Hippocampal formation (tissue), 2 donors: ENCODE data around the gene ADGRB2.
"Not testable (repeated sequence)": the region's sequence is repeated elsewhere in the genome, so short reads cannot be mapped to it uniquely, and the experiment has no call there.

Experiments
- DNase-seq, 2 donors: peaks; one replicate each; lab custom pipeline; 2025; lab: John Stamatoyannopoulos, UW

Gene ADGRB2

DNA sequence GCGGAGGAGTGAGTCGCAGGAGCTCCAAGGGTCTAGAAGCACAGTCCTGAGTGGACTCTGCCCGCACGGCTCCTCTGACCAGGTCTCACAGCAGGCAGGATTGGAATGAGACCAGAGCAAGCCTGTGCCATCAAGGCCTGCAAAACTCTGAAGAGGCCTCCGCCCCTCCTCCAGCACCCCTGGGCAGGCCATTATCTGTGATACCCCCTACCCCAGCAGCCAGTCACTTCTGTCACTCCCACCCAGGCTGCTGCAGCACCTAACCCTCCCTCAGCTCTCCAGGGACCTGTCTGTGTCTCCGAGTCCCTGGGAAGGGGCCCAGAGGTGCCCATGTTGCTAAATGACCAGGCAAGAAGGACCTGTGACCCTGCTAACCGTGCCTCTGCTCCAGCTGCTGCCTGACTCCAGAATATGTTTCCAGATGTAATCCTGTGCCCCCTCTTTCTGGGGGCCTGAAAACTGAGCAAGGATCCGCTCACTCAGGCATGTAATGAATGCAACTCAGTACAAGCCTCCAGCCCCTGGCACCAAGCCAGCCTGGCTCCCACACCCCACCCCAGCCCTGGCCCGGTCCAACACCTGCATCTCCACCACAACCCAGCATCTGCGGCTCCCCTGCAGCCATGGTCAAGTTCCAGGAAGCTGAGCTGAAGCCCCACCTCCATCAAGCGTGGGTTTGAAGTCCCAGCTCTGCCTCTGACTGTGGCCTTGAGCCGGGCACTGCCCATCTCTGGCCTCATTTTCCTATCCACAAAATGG, 38.2 kb downstream of the ADGRB2 start:
- DNase-seq: no peak

DNA sequence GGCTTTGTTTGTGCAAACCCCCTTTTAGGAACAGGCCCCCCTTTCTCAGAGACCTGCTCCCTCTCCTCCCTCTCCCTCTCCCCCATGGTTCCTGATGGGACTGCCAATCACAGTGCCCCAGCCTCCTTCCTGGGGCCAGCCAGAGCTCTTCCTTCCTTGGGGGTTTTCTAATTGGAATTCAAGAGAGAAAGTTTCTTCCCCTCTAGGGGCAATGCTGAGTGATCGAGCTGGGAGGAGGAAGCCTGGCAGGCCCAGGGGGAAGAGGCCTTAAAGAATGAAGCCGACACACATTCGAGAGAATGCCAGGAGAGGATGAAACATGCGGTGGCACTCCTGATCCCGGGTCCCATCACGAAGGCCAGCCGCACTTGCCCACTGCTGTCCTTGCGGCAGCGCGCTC, 39.0 kb downstream of the ADGRB2 start:
- no peak for DNase-seq

DNA sequence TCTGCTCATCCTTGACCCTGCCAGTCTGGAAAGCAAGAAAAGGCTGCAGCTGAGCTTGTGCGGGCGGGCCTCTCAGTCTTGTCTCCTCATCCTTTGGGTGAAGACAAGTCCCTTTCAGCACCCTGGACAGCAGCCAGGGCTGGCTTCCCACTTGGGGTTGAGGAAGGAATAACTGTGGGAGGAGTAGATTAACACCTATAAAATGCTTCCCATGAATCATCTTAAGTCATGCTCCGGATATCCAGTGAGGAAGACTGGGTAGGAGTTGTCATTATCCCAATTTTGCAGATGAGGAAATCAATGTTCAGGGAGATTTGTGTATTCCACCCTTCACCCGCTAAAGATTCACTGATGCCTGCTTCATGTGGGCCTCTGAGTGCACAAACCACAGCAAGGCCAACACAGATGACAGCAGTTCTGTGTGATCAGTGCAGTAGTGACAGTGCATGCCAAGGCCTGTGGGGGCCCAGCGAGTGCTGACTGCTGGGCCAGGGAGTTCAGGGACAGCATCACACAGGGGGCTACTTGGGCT, 40.2 kb downstream of the ADGRB2 start:
- peak in 1 of 2 donors; percentile 24 for DNase-seq

DNA sequence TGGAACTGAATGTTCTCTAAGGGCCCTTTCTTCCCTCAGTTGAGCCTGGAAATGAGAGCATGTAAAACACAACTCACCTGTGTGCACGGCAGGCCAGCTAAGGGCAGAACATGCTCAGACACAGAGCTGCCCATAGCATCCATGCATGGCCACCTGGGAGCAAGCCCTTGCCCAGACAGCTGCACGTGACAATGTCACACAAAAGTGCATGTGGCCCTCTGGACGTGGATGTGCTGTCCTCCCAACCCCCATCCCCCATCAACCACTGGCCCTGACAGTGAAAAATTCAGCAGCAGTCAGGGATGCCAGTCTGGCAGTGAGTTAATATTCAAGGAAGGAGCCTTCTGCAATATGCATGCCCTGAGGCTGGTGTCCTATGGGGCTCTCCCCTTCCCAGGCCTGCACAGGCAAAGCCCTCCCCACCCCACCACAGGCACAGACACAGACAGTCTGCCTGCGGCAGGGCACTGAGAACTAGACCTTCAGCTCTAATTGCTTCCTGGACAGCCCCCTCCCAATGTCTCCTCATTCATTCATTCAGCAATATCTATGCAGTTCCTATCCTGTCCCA, 45.7 kb downstream of the ADGRB2 start:
- DNase-seq: no peak

DNA sequence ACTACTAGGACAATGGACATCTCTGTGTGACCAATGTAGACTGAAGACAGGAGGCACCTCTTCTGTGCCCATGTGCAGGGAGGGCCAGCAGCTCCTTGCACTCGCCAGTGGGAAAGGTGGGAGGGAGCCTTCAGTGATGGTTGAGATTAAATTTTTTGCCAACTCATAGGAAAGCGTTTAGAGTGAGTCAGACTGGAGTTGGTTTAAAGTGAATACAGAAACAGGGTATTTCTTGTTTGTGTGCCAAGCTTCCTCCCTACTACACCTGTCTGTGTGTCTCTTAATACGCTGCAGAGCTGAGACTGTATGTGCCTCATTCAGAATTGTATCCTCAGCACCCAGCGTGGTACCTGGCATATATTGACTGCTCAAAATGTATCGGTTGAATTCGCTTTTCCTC, 46.8 kb downstream of the ADGRB2 start:
- DNase-seq: no peak

DNA sequence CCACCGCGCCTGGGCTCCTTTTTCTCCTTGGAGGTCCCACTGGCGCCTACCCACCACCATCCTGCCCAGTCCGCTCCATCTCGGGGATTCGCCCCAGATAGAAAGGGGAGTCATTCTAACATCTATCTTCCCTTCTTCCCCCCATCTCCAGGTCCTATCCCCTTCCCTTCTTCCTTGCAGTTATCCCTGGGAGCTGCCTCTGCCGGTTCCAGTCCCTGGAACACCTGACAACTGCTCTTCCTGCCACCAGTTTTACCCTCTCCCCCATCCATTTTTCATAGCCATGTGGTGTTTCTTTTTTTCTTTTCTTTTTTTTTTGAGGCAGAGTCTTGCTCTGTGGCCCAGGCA, 48.3 kb downstream of the ADGRB2 start:
- no peak for DNase-seq

DNA sequence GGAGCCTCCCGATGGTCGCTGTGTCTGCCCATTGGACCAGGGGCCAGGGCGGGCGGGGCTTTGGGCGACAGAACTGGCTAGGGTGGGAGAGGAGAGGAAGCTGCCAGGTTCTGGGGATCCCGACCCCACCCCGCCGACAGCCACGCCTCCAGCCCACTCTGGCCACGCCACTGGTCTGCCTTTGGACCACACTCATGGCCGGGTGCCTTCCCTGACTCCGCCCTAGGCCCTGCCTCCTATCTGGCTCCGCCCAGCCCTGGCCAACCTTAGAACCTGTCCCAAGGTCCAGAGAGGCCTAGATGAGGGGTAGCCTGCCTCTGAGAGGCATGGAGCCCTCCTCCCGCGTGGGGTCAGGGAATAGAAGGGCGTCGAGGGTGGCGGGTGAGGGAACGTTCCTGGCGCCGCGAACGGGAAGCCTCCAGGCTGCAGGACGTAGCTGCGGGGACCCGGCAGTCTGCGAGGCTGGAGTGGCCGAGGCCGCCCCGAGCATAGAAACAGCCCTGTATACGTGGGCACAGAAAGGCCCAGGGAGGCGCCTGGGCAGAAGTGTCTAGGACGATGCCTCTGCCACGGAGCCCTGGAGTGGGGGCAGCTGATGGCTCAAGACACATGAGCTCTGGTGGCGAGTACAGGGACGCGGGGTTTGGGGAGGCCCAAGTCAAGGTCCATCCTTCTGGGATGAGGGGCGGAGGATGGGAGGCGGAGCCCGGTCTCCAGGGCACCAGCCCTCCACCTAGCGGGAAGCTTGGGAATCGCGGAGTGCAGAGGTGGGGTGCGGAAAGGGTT, 48.9 kb downstream of the ADGRB2 start:
- peak; percentile 46 to 81 for DNase-seq

DNA sequence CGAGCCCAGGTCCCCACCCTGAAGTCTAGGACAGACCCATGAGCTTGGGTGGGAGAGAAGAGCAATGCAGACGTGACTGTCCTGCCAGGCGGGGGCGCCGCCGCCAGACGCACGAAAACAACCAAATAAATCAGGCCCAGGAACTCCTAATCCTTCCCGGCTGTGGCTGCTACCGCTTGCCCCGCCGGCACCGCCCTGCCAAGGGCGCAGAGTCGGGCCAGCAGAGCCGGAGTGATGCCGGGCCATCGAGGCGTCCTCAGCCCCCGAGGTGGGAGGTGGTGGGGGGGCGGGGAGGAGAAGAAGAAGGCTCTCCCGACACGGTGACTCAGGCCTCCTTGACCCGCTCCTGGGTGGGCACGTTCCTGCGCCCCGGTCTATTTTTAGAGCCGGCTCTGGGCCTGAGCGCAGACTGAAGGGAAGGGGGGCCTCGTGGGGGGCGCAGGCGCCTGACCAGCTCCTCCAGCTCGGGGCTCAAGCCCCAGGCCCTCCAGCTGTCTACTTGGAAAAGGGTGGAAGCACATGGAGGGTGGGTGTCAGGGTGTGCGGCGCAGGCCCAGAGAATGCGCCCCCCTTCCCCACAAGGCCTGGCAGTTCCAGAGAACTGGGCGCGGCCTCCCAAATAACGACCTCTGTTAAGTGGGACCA, 49.6 kb downstream of the ADGRB2 start:
- DNase-seq: peak in 1 of 2 donors; percentile 32

DNA sequence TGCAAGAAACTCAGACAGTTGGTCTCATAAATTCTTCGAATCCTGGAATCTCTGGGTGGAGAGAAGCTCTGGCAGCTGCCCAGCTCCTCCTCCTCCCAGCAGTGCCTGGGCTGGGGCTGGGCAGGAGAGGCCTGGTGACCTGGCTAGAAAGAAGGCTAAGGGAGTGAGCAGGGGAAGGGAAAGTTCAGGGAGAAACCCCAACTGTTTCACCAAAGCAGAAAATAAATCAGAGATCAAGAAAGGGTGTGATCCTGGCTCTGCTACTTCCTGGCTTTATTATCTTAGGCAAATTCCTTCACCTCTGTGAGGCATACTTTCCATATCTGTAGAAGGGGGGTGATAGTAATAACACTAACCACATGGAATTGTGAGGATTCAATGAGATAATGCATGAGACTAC, 51.5 kb downstream of the ADGRB2 start:
- no peak for DNase-seq

DNA sequence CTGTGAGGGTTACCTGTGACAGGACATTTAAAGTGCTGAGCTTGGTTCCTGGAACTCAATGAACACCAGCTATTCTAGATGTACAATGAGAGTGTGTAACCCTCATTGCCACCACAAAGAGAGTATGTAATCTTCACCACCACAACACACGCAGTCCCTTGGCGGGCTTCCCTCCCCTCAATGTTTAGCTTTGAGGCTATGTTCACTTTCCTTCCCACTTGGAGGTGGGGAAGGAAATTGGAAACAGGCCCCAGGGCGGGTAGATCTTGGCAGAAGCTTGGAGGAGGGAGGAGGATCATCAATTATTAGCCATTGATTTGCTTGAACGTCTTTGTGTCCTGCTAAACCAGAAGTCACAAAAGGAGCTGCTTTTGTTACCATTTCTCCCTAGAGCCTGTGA, 52.1 kb downstream of the ADGRB2 start:
- no peak for DNase-seq

DNA sequence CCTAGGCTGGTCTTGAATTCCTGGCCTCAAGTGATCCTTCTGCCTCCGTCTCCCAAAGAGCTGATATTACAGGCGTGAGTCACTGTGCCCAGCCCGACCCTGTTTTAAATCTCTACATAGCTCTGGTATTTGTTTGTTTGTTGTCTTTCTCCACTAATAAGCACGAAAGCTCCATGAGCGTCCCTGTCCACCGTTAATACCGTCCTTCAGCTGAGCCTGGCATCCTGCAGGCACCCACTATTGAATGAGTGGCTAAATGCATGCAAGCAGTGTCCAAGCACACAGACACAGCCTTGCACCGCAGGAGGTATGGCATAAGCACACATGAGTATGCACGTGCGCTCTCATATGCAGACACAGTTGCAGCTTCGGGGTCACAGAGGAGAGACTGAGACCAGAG, 55.8 kb downstream of the ADGRB2 start:
- DNase-seq: no peak

DNA sequence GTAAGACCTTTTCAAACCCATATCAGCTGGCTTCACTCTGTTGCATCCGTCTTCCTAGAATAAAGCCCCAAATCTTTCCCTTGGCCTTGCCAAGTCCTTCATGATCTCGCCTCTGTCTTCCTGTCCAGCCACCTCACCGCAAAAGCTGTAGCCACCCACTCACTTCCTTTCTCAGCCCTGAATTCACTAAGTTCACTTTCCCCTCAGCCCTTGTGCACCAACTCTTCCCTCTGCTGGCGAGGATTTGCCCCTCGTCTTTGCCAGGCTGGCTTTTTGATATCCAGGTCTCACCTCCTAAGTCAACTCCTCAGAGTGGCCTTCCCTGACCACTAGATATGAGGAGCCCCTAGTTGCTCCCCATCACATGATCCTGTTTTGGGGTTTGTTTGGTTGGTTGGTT, 56.4 kb downstream of the ADGRB2 start:
- DNase-seq: no peak

DNA sequence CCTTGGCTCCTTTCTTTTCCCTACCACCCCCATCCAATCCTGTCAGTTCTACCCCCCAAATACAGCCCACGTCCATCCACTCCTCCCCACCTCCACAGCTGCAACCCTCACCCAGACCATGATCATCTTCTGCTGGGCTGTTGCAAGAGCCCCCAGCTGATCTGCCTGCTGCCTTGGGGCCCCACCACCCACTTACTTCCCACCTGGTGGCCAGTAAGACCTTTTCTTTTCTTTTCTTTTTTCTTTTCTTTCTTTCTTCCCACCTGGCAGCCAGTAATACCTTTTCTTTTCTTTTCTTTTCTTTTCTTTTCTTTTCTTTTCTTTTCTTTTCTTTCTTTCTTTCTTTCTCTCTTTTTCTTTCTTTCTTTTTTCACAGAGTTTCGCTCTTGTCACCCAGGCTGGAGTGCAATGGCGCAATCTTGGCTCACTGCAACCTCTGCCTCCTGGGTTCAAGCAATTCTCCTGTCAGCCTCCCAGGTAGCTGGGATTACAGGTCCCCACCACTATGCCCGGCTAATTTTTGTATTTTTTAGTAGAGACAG, 57.0 kb downstream of the ADGRB2 start:
- DNase-seq: not testable (repeated sequence)

DNA sequence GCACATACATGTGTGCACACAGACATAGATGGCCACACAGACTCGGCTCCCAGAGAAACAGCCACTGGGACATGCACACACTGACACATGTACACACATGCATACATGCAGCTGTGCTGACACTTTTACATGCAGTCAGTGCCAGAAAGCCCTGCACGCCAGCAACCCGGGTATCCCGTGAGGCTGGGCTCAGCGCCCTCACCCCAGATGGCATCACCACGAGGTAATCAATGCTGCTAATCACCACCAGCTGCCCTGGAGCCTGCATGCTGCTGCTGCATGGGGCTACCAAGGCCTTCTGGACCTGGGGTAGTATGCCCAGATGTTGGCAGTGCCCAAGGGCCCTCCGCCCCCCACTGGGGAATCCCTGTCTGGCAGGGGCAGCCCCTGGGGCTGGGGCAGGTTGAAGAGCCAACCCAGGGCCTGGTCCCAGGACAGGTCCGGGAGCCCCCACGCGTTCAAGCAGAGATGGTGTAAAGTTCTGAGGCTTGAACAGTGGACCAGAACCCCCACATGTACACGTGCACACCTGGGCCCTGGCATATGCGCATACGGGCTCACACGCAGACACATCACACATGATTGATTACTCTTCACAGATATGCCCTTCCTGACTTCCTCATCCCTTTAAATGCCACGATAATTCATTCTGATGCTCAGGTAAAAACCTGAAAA, 57.6 kb downstream of the ADGRB2 start:
- no peak for DNase-seq

DNA sequence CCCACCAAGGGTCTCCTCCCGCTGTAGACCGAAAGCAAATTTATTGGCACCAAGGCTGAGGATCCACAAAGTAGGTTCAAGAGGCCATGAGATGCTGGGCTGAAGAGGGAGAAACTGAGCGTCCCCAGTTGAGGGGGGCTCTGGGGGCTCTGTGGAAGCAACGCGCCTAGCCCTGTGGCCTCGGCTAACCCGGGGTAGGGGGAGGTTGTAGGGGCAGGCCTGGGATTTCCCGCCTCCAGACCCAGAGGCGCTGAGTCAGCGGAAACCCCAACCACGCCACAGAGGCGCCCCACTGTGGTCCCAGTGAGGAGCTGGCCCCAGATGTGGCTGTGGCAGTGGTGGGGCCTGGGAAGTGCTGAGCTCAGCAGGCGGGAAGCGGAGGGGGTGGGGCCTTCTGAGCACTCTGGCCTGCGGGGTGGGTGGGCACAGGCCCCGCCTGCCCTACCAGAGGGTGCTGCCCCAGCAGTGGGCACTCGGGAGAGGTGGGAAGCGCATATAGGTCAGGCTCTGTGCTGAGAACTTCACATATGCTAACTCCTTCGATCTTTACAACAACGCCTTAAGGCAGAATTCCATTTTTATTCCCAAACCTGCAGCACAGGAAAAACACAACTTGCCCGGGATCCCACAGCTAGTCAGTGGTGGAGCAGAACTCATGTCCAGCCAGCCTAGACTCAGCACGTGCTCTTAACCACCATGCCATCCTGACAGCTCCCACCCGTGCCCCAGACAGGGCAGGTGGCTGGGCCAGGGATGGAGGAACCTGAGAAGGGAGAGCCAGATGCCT, 58.9 kb downstream of the ADGRB2 start:
- DNase-seq: peak in 1 of 2 donors; percentile 71

DNA sequence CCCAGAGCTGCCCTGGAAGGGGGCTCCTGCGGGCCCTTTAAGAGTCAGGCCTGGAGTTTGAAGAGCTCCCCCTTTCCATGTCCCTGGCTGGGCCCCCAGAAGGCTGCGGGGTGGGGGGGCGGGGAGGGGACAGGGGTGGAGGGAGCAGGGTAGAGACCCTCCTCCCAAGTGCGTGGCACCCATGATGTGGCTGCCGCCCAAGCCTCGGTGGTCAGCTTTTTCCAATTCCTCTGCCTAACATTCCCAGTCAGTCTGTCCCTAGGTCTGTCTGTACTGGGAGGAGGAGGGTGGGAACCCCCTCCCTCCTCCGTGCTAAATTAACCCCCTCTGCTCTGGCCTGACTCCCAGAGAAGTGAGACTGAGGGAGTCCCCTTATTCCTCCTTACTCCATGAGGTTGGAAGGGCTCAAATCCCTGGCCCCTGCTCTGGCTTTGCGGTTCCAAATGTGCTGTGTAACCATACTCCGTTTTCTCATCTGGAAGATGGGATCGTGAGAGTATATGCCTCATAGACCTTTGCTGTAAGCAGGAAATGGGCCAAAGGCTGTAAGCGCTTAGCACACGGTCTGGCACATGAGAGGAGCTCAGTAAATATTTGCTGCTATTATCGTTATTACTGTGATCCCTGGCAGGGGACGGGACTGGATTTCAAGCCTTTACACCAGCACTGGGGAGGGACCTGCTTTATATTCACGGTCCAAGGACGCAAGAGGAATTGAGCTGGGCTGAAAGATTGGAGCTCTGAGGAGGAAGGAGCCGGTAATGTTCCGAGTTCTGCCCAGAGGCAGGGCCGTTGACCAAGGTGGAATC, 59.7 kb downstream of the ADGRB2 start:
- no peak for DNase-seq

DNA sequence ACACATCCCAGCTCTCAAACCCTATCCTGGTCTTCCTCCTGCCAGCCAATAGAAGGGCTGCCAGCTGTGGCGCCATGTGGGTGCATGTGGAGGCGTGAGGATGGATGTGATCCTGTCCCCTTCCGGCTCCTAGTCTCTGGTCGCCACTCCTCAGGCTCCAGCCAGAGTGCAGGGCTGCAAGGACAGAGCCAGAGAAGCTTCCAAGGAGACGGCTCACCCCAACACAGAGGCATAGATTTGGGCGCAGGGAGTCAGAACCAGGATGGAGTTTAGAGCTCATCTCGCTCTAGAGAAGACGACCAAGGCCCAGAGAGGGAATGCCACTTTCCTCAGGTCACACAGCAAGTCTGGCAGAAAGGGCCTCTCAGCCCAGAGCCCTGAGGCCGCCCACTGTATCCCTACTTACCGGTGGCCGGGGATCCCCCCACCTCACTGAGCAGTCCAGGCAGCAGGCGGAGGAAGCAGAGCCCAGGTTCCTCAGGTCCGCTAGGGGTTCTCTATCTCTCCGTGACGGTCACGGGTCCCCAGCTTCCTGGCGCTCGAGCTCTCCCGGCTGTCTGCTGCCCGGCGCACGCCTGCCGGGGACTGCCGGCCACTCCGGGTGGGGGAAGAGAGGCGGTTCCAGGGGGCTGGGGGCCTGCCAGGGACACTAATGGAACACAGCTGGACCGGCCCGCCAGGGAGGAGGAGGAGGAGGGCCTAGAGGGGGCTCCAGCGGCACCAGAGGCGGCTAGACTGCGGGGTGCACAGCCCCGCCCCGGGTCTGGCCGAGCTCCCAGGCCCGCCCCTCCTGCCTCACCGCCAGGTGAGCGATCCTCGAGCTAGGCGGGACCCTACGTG, 60.5 kb downstream of the ADGRB2 start, which contains the start of gene COL16A1:
Gene COL16A1, minus strand, starts transcription at position 587 of the 840 bp plus-strand sequence. CDS start 1,824 bp downstream, outside the sequence.
- peak; percentile 24 to 56 for DNase-seq

DNA sequence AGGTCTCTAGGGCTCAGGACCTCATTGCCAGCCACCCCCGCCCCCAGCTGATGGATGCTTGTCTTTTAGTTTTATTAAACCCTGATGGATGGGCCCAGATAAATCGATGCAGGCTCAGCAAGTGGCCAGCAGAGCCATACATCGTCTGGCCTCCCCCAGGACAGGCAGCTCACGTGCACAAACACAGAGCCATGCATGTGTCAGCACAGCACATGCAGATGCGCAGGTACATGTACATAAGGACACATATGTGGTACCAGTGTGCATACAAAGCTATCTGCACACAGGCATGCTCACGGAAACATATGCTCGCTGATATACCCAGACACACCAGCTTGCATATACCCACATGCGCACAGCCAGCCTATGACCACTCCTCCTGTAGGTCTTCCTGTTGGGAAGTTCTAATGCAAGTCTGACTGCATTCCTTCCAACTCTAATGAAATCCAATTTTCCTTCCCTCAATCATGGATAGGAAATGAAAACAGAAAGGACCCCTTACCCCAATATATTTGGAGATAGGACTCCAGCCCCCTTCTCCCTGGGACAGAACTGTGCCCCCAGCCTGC, 61.2 kb downstream of the ADGRB2 start:
- no peak for DNase-seq
